ENCODE measurements around the gene NHLH1. TPM values are rescaled to one million over a fixed set of nuclear protein-coding genes. Genes with fewer than 3 reads are reported as not detected.

The NHLH1 gene
- polyA plus RNA-seq, 3 donors = 1.0 TPM; not detected in 2

DNA sequence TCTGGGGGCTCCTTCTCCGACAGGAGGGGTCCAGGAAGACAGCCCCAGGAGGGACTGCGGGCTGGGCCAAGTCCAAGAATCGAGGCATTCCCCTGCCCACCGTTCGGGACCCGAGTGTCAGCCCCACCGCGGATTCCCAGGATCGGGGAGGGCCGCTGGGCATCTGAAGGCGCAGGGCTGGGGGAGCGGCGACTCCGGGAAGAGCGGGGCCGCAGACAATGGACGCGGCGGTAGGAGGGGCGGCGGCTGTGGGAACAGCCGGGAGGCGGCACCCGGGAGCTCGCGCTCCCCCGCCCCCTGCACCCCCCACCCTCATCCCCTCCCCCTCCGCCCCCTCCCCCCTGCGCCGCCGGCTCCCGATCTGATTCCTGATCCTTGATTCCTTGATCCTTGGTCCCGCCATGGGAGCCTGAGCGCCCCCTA lies 33.4 kb downstream of the NHLH1 start, which contains the start of gene VANGL2:
TSS of gene VANGL2 (plus strand) at position 342 of the 423 bp plus-strand sequence. CDS start 15,274 bp downstream, outside the sequence.
- peaks cover 28 to 35% (median 29%) of the 10 kb centered on the region in 3 donors for H3K27me3 Mint-ChIP-seq (ENCODE audit: low read depth in 3 of 3)
- intact Hi-C loops (cut with micrococcal nuclease) = no loop called here

More for the DNA sequence above, 33.4 kb downstream of the NHLH1 start, which contains the start of gene VANGL2:
- Histone ChIP-seq H3K27me3 (ENCODE audit: control insufficient read depth in 2 of 2, insufficient read depth in 2 of 2, low read length in 2 of 2) (peaks cover 18 to 26% of the 10 kb centered on the region in 2 donors), H3K4me3 (replicated peaks in 1 of 3; ENCODE audit: low read depth in 2 of 3, low read length in 3 of 3) (peak within 1 kb of the TSS; percentile 12 to 70 (median 20)), H3K9me3 (replicated peaks in 1 of 2; ENCODE audit: control insufficient read depth in 1 of 2, insufficient read depth in 1 of 2, low read length in 2 of 2) (no peaks in the 10 kb centered on the region), H3K4me1 (ENCODE audit: control insufficient read depth in 1 of 2, insufficient read depth in 2 of 2, low read length in 2 of 2) (peaks cover 9 to 12% of the 10 kb centered on the region in 2 donors), H4K20me1 (ENCODE audit: insufficient read depth, low read length) (no peaks in the 10 kb centered on the region), H3K27ac (ENCODE audit: low read depth in 1 of 2, low read length in 2 of 2) (no peak within 1 kb of the TSS), H2AFZ (ENCODE audit: insufficient read depth, low read depth, low read length, poor library complexity, severe bottlenecking) (peak within 1 kb of the TSS; percentile 67), H3K4me2 (replicated peaks; ENCODE audit: extremely low read depth, low read length, poor library complexity, severe bottlenecking) (peak within 1 kb of the TSS; percentile 75), H3K79me2 (ENCODE audit: insufficient read depth, low read length) (no peaks in the 10 kb centered on the region), H3K36me3 (replicated peaks in 1 of 2; ENCODE audit: control insufficient read depth in 1 of 2, insufficient read depth in 2 of 2, low read length in 2 of 2) (no peaks in the 10 kb centered on the region), H3K9ac (ENCODE audit: insufficient read depth, low read length, poor library complexity, severe bottlenecking) (peak within 1 kb of the TSS; percentile 30)
- no peak within 1 kb of the TSS for H3K27ac Mint-ChIP-seq
- peak within 1 kb of the TSS; percentile 49 to 77 for H3K4me3 Mint-ChIP-seq
- H3K36me3 Mint-ChIP-seq = peaks cover 0 to 8% of the 10 kb centered on the region in 2 donors
- no peak for TF ChIP-seq CTCF (IDR thresholded peaks at IDR 0.05)
- DNase-seq = peak; percentile 12 to 21 (median 19)
- peaks cover 0 to 2% (median 0%) of the 10 kb centered on the region in 7 donors for H3K9me3 Mint-ChIP-seq
- peaks cover 29% of the 10 kb centered on the region for H3K4me1 Mint-ChIP-seq
- WGBS (ENCODE audit: insufficient coverage) = 1% methylated on average over 13 of the region's 34 CpGs

Data from CD14-positive monocyte (primary cell).